IMR-90 (cell line): Measurements from ENCODE around the gene CASKIN1. TPM values are rescaled to one million over a fixed set of nuclear protein-coding genes. Genes with fewer than 3 reads are reported as not detected.

Experiments used
- ATAC-seq: fragments of 200-7000 bp; cut with Tn5 transposase; 2 replicates; pipeline ENCODE4 v1.9.1; 2020; ENCODE audit warnings: low read depth, mild to moderate bottlenecking, moderate library complexity
- BruUV-seq: library from RNA; stranded (reverse); fragments of 400-500 nt; replicated peaks from 2 replicates; lab custom pipeline; 2021; lab: Mats Ljungman, UMichigan
- CTCF ChIA-PET: fragments of 300-600 bp; formaldehyde crosslinking; extraction: SDS; loops from one replicate; lab custom pipeline; 2021; ENCODE audit warnings: antibody characterized with exemption; lab: Yijun Ruan, JAX
- POLR2A ChIA-PET: fragments of 300-600 bp; sonication (Branson Sonifier 250); formaldehyde crosslinking; loops from one replicate; lab custom pipeline; 2022; ENCODE audit warnings: antibody characterized with exemption; ENCODE audit not compliant: unreplicated experiment; lab: Charles Lee
- DNase-seq: peaks from one replicate; pipeline ENCODE4 v3.0.0; 2013
- H2AFZ ChIP-seq: replicated peaks from 2 replicates; pipeline ENCODE3; 2013; ENCODE audit warnings: low read length, mild to moderate bottlenecking; ENCODE audit not compliant: poor library complexity
- H2AK5ac ChIP-seq: 2 replicates; pipeline ENCODE4 v1.6.1; 2013; ENCODE audit warnings: low read depth, low read length, inconsistent platforms
- H2AK9ac ChIP-seq: replicated peaks from 2 replicates; pipeline ENCODE3; 2013; ENCODE audit warnings: mild to moderate bottlenecking, low read depth, low read length, moderate library complexity; ENCODE audit not compliant: poor library complexity
- H2BK120ac ChIP-seq: 2 replicates; pipeline ENCODE4 v1.6.1; 2013; ENCODE audit warnings: low read depth, low read length, inconsistent platforms
- H2BK15ac ChIP-seq: 3 replicates; pipeline ENCODE4 v1.6.1; 2013; ENCODE audit warnings: low read depth, low read length, inconsistent platforms
- H2BK20ac ChIP-seq: 2 replicates; pipeline ENCODE4 v1.6.1; 2013; ENCODE audit warnings: low read depth, mild to moderate bottlenecking, inconsistent platforms, low read length, moderate library complexity
- H2BK5ac ChIP-seq: 2 replicates; pipeline ENCODE4 v1.6.1; 2013; ENCODE audit warnings: mild to moderate bottlenecking, low read depth, low read length, inconsistent platforms; ENCODE audit not compliant: poor library complexity, severe bottlenecking
- H3K14ac ChIP-seq: replicated peaks from 2 replicates; pipeline ENCODE4 v1.6.1; 2013; ENCODE audit warnings: low read depth, low read length, inconsistent platforms
- H3K18ac ChIP-seq: 2 replicates; pipeline ENCODE4 v1.6.1; 2013; ENCODE audit warnings: low read depth, low read length, control low read depth
- H3K23ac ChIP-seq: 2 replicates; pipeline ENCODE4 v1.6.1; 2013; ENCODE audit warnings: low read depth, low read length, inconsistent platforms
- H3K27ac ChIP-seq: 2 replicates; pipeline ENCODE4 v1.5.1; 2013; ENCODE audit warnings: mild to moderate bottlenecking, control low read depth, low read length; ENCODE audit not compliant: insufficient read depth
- H3K27me3 ChIP-seq: 2 replicates; pipeline ENCODE4 v1.6.1; 2013; ENCODE audit warnings: low read length; ENCODE audit not compliant: control insufficient read depth, insufficient read depth
- H3K36me3 ChIP-seq: 2 replicates; pipeline ENCODE4 v1.6.1; 2013; ENCODE audit warnings: low read length, mixed read lengths; ENCODE audit not compliant: control insufficient read depth, insufficient read depth
- H3K4ac ChIP-seq: 2 replicates; pipeline ENCODE4 v1.6.1; 2013; ENCODE audit warnings: low read depth, low read length, inconsistent platforms
- H3K4me1 ChIP-seq: 2 replicates; pipeline ENCODE4 v1.6.1; 2013; ENCODE audit warnings: low read length, mixed read lengths; ENCODE audit not compliant: control insufficient read depth, insufficient read depth
- H3K4me2 ChIP-seq: 2 replicates; pipeline ENCODE4 v1.6.1; 2013; ENCODE audit warnings: low read depth, mild to moderate bottlenecking, control low read depth, low read length, moderate library complexity
- H3K4me3 ChIP-seq: 2 replicates; pipeline ENCODE4 v1.5.1; 2013; ENCODE audit warnings: low read depth, mild to moderate bottlenecking, control low read depth, low read length, moderate library complexity; ENCODE audit not compliant: insufficient read depth
- H3K56ac ChIP-seq: 2 replicates; pipeline ENCODE4 v1.6.1; 2013; ENCODE audit warnings: low read length, inconsistent platforms; ENCODE audit not compliant: insufficient read depth; ENCODE audit errors: extremely low read depth
- H3K79me1 ChIP-seq, 2 experiments: 2 replicates each; pipeline ENCODE4 v1.6.1; 2013; ENCODE audit warnings: low read length in 2 of 2, inconsistent platforms in 1 of 2, low read depth in 1 of 2
- H3K9ac ChIP-seq: 2 replicates; pipeline ENCODE4 v1.6.1; 2013; ENCODE audit warnings: low read depth, low read length, control low read depth
- H3K9me1 ChIP-seq: 2 replicates; pipeline ENCODE4 v1.6.1; 2013; ENCODE audit warnings: low read length, inconsistent platforms; ENCODE audit not compliant: insufficient read depth
- H3K9me3 ChIP-seq: 2 replicates; pipeline ENCODE4 v1.6.1; 2013; ENCODE audit warnings: low read length; ENCODE audit not compliant: control insufficient read depth, insufficient read depth
- H4K20me1 ChIP-seq: 2 replicates; pipeline ENCODE4 v1.6.1; 2013; ENCODE audit warnings: low read length, inconsistent platforms; ENCODE audit not compliant: insufficient read depth
- H4K5ac ChIP-seq: 2 replicates; pipeline ENCODE4 v1.6.1; 2013; ENCODE audit warnings: mild to moderate bottlenecking, low read depth, low read length, control low read depth
- H4K8ac ChIP-seq, 2 experiments: 2 replicates each; pipeline ENCODE4 v1.6.1; 2013; ENCODE audit warnings: low read depth in 2 of 2, low read length in 2 of 2, control low read depth in 1 of 2, inconsistent platforms in 1 of 2
- H4K91ac ChIP-seq: 2 replicates; pipeline ENCODE4 v1.6.1; 2013; ENCODE audit warnings: low read depth, low read length, inconsistent platforms; ENCODE audit not compliant: insufficient read depth
- BHLHE40 ChIP-seq: fragments of 150-350 bp; IDR thresholded peaks from 2 replicates; pipeline ENCODE4 v1.6.1; 2016; ENCODE audit warnings: mild to moderate bottlenecking, low read depth, low read length
- CEBPB ChIP-seq: IDR thresholded peaks from 2 replicates; pipeline ENCODE4 v1.6.1; 2012; ENCODE audit warnings: low read depth, low read length, improper control_type of control experiment
- CHD1 ChIP-seq: IDR thresholded peaks from 2 replicates; pipeline ENCODE4 v1.6.1; 2012; ENCODE audit warnings: low read depth, low read length, improper control_type of control experiment
- CTCF ChIP-seq: conservative IDR thresholded peaks from 2 replicates; pipeline ENCODE4 v1.5.1; 2012; ENCODE audit warnings: mild to moderate bottlenecking, low read depth, low read length, improper control_type of control experiment
- FOS ChIP-seq: fragments of 150-350 bp; IDR thresholded peaks from 2 replicates; pipeline ENCODE4 v1.6.1; 2016; ENCODE audit warnings: low read depth, low read length
- MAFK ChIP-seq: IDR thresholded peaks from 2 replicates; pipeline ENCODE4 v1.6.1; 2012; ENCODE audit warnings: low read depth, low read length, improper control_type of control experiment
- MAZ ChIP-seq: IDR thresholded peaks from 2 replicates; pipeline ENCODE4 v1.6.1; 2012; ENCODE audit warnings: low read depth, mild to moderate bottlenecking, low read length, improper control_type of control experiment, moderate library complexity, borderline replicate concordance
- MXI1 ChIP-seq: IDR thresholded peaks from 2 replicates; pipeline ENCODE4 v1.6.1; 2012; ENCODE audit warnings: low read depth, mild to moderate bottlenecking, low read length, moderate library complexity, borderline replicate concordance
- NFE2L2 ChIP-seq: fragments of 150-350 bp; IDR thresholded peaks from 2 replicates; pipeline ENCODE4 v1.6.1; 2016; ENCODE audit warnings: low read depth, mild to moderate bottlenecking, low read length
- POLR2A ChIP-seq: IDR thresholded peaks from 2 replicates; pipeline ENCODE4 v1.6.1; 2012; ENCODE audit warnings: mild to moderate bottlenecking, low read depth, low read length
- RAD21 ChIP-seq: IDR thresholded peaks from 2 replicates; pipeline ENCODE4 v1.6.1; 2012; ENCODE audit warnings: low read length, improper control_type of control experiment
- RCOR1 ChIP-seq: IDR thresholded peaks from 2 replicates; pipeline ENCODE4 v1.6.1; 2012; ENCODE audit warnings: mild to moderate bottlenecking, low read length, improper control_type of control experiment; ENCODE audit not compliant: insufficient replicate concordance
- RFX5 ChIP-seq: IDR thresholded peaks from 2 replicates; pipeline ENCODE4 v1.8.0; 2012; ENCODE audit warnings: low read depth, mild to moderate bottlenecking, low read length, moderate library complexity
- SMC3 ChIP-seq: fragments of 150-350 bp; IDR thresholded peaks from 2 replicates; pipeline ENCODE4 v1.6.1; 2016; ENCODE audit warnings: low read depth, mild to moderate bottlenecking, antibody characterized with exemption, low read length, moderate library complexity
- WGBS, 2 experiments: methylation state at CpG; one replicate each; pipeline versions ENCODE4 v1.1.5 to v1.1.7; 2013; ENCODE audit warnings: missing lambda C conversion rate in 2 of 2; ENCODE audit not compliant: insufficient read length in 1 of 2; ENCODE audit errors: extremely low coverage in 2 of 2; 5-methylcytosine and 5-hydroxymethylcytosine counted together
- dilution Hi-C: fragments of 300-500 bp; cut with HindIII; formaldehyde crosslinking; loops from one replicate; pipeline ENCODE4 v1.14.3; 2018; ENCODE audit warnings: low sequenced_read_pairs; ENCODE audit not compliant: unreplicated experiment
- in situ Hi-C: fragments of 300-500 bp; cut with MboI; formaldehyde crosslinking; loops from 3 replicates; pipeline ENCODE4 v1.14.3; 2019; ENCODE audit warnings: low sequenced_read_pairs, inconsistent platforms, mixed read lengths
- intact Hi-C: fragments of 100-400 bp; cut with micrococcal nuclease; formaldehyde crosslinking; loops from 2 replicates; pipeline ENCODE4 v1.10.0; 2022
- polyA plus RNA-seq, 3 experiments: library from polyadenylated mRNA; depleted of rRNA; stranded (reverse); fragments of >200 nt; gene quantifications; 2 replicates each; pipeline ENCODE4 v1.2.3, GENCODE V29; 2012; ENCODE audit warnings: low replicate concordance in 1 of 3
- total RNA-seq: library from RNA; depleted of rRNA; stranded (reverse); fragments of >200 nt; gene quantifications from 2 replicates; pipeline ENCODE4 v1.2.3, GENCODE V29; 2012
- TF ChIP-seq, protein P1 (sequence below): fragments of 150-350 bp; IDR thresholded peaks from 2 replicates; pipeline ENCODE4 v1.6.1; 2016; ENCODE audit warnings: low read depth, mild to moderate bottlenecking, low read length, moderate library complexity, borderline replicate concordance
- TF ChIP-seq, protein P2 (sequence below): fragments of 150-350 bp; IDR thresholded peaks from 2 replicates; pipeline ENCODE4 v1.6.1; 2017; ENCODE audit warnings: mild to moderate bottlenecking, antibody characterized with exemption, low read length, low read depth

The CASKIN1 gene
- total and polyA plus RNA-seq, 2 of the 4 experiments (the other 2 are of a cell fraction): 0.05 TPM; not detected in 1

DNA sequence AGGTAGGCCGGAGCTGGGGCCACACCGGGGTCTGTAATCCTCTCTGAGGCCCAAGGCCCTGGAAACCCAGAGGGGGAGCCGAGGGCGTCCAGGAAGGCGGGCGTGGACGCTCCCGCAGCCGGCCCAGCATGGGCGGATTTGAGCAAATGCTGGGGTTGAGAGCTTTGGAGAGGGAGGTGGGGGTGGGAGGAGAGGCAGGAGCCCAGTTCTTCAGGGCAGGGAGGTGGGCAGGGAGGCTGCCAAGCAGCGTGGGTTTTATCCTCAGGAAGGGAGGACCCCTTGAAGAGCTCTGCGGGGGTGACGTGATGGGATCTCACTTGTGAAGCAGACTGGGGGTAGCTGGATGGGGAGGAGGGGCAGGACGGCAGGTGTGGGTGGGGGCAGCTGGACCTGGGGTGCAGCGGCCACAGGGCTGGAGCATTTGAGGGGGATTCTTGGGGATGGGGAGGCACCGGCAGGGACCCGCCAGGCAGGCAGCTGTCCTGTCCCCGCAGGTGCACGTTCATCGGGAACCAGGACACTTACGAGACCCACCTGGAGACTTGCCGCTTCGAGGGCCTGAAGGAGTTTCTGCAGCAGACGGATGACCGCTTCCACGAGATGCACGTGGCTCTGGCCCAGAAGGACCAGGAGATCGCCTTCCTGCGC lies 23.6 kb downstream of the CASKIN1 start:
- Histone ChIP-seq H2BK120ac (no peak overlapping the region), H2AK5ac (no peak overlapping the region), H3K9me3 (no peaks in the 10 kb centered on the region), H3K4ac (no peak overlapping the region), H4K20me1 (peaks cover 4% of the 10 kb centered on the region), H3K4me3 (no peak overlapping the region), H3K9ac (no peak overlapping the region), H4K8ac (no peak overlapping the region), H3K23ac (no peak overlapping the region), H3K4me2 (no peak overlapping the region), H3K9me1 (no peaks in the 10 kb centered on the region), H3K14ac (no peak overlapping the region), H2BK20ac (no peak overlapping the region), H3K56ac (no peak overlapping the region), H2AFZ (no peak overlapping the region), H3K4me1 (no peaks in the 10 kb centered on the region), H2AK9ac (no peak overlapping the region), H3K36me3 (peaks cover 68% of the 10 kb centered on the region), H4K5ac (no peak overlapping the region), H2BK5ac (no peak overlapping the region), H3K18ac (no peak overlapping the region), H3K79me1 (peaks cover 0 to 4% of the 10 kb centered on the region in 2 experiments; a peak in 3 of 4 replicates), H3K27ac (no peak overlapping the region), H2BK15ac (no peak overlapping the region), H3K27me3 (no peaks in the 10 kb centered on the region), H4K91ac (no peak overlapping the region)
- dilution Hi-C loops: no loop called here
- intact Hi-C loops: no loop called here
- DNase-seq: no peak
- BruUV-seq: no TSS peak
- in situ Hi-C loops: no loop called here
- POLR2A ChIA-PET: no interaction called here
- TF ChIP-seq FOS (no peak), POLR2A (no peak), RAD21 (no peak), NFE2L2 (no peak), BHLHE40 (no peak), MXI1 (no peak), RFX5 (no peak), CHD1 (no peak), MAZ (no peak), SMC3 (no peak), CEBPB (no peak), RCOR1 (no peak), CTCF (no peak), MAFK (no peak)
- TF ChIP-seq, protein P1, sequence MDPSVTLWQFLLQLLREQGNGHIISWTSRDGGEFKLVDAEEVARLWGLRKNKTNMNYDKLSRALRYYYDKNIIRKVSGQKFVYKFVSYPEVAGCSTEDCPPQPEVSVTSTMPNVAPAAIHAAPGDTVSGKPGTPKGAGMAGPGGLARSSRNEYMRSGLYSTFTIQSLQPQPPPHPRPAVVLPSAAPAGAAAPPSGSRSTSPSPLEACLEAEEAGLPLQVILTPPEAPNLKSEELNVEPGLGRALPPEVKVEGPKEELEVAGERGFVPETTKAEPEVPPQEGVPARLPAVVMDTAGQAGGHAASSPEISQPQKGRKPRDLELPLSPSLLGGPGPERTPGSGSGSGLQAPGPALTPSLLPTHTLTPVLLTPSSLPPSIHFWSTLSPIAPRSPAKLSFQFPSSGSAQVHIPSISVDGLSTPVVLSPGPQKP: no peak
- TF ChIP-seq, protein P2, sequence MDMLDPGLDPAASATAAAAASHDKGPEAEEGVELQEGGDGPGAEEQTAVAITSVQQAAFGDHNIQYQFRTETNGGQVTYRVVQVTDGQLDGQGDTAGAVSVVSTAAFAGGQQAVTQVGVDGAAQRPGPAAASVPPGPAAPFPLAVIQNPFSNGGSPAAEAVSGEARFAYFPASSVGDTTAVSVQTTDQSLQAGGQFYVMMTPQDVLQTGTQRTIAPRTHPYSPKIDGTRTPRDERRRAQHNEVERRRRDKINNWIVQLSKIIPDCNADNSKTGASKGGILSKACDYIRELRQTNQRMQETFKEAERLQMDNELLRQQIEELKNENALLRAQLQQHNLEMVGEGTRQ: no peak
- CTCF ChIA-PET: no interaction called here
- 93% methylated on average over 17 of the region's 29 CpGs; no CpG with 5 or more reads in 1 of the 2 experiments for WGBS, 2 experiments
- no peak for ATAC-seq
